HepG2 (cell line): Measurements from ENCODE around the gene SCNM1. TPM values are rescaled to one million over a fixed set of nuclear protein-coding genes. Genes with fewer than 3 reads are reported as not detected.

Source experiments
- ATAC-seq: fragments of 200-7000 bp; cut with Tn5 transposase; 3 replicates; pipeline ENCODE4 v1.9.1; 2020; ENCODE audit warnings: mild to moderate bottlenecking, moderate library complexity
- BruUV-seq: library from RNA; stranded (reverse); fragments of 400-500 nt; replicated peaks from 2 replicates; lab custom pipeline; 2021; lab: Mats Ljungman, UMichigan
- CTCF ChIA-PET: fragments of 300-600 bp; formaldehyde crosslinking; extraction: SDS; loops from one replicate; lab custom pipeline; 2021; ENCODE audit warnings: low total read pairs, inconsistent platforms, low intra/inter-chr PET ratio; lab: Yijun Ruan, JAX
- POLR2A ChIA-PET: fragments of 350-600 bp; sonication (Branson Sonifier 250); formaldehyde crosslinking; loops from one replicate; lab custom pipeline; 2020; ENCODE audit warnings: antibody characterized with exemption, inconsistent platforms; lab: Yijun Ruan, JAX
- DNase-seq: peaks from one replicate; pipeline ENCODE4 v3.0.0-alpha.2; 2015; ENCODE audit warnings: low spot score
- FAIRE-seq: peaks from 3 replicates; lab custom pipeline; 2011; peaks lifted over from hg19 to GRCh38; lab: Jason Lieb, UNC
- H2AFZ ChIP-seq: one replicate; pipeline ENCODE4 v1.6.1; 2011; ENCODE audit warnings: low read length, inconsistent platforms
- H3K27ac ChIP-seq: fragments of 300-600 bp; 3 replicates; pipeline ENCODE4 v1.8.0; 2011; ENCODE audit warnings: mixed run types, mild to moderate bottlenecking, mixed read lengths, low read length, inconsistent platforms; ENCODE audit not compliant: insufficient read depth; ENCODE audit errors: extremely low read length
- H3K27me3 ChIP-seq, 2 experiments: fragments of 200-600 bp in 1 of 2; 2 replicates in 1 of 2; 3 replicates in 1 of 2; pipeline versions ENCODE4 v1.6.0 to v1.8.0; 2011; ENCODE audit warnings: low read length in 2 of 2, mild to moderate bottlenecking in 2 of 2, moderate library complexity in 2 of 2, inconsistent platforms in 1 of 2; ENCODE audit not compliant: insufficient read depth in 2 of 2, control insufficient read depth in 1 of 2
- H3K36me3 ChIP-seq, 2 experiments: fragments of 200-600 bp in 1 of 2; replicated peaks in 1 of 2; 2 replicates in 1 of 2; 3 replicates in 1 of 2; pipeline versions ENCODE4 v1.5.1 to v1.8.0; 2011; ENCODE audit warnings: low read length in 2 of 2, inconsistent platforms in 1 of 2; ENCODE audit not compliant: insufficient read depth in 2 of 2, control insufficient read depth in 1 of 2
- H3K4me1 ChIP-seq: 2 replicates; pipeline ENCODE4 v1.5.1; 2012; ENCODE audit warnings: low read length, inconsistent platforms; ENCODE audit not compliant: insufficient read depth
- H3K4me2 ChIP-seq: 2 replicates; pipeline ENCODE4 v1.6.0; 2011; ENCODE audit warnings: low read depth, low read length, inconsistent platforms
- H3K4me3 ChIP-seq, 3 experiments: fragments of 200-600 bp in 1 of 3; sonication (generic), shearing (Covaris generic) in 1 of 3; replicated peaks in 1 of 3; 2 replicates each; pipeline ENCODE4 v1.5.1; 2011 to 2016; ENCODE audit warnings: low read length in 3 of 3, inconsistent platforms in 2 of 3, low read depth in 2 of 3, mild to moderate bottlenecking in 2 of 3, control low read depth in 1 of 3, mixed read lengths in 1 of 3; ENCODE audit not compliant: insufficient read depth in 1 of 3
- H3K79me2 ChIP-seq: one replicate; pipeline ENCODE4 v1.6.1; 2011; ENCODE audit warnings: low read length, inconsistent platforms; ENCODE audit not compliant: insufficient read depth
- H3K9ac ChIP-seq: 2 replicates; pipeline ENCODE4 v1.6.0; 2011; ENCODE audit warnings: mild to moderate bottlenecking, low read depth, low read length, inconsistent platforms; ENCODE audit not compliant: insufficient read depth
- H3K9me3 ChIP-seq: 2 replicates; pipeline ENCODE4 v1.5.1; 2012; ENCODE audit warnings: mild to moderate bottlenecking, low read length
- H4K20me1 ChIP-seq: 2 replicates; pipeline ENCODE4 v1.6.0; 2011; ENCODE audit warnings: inconsistent platforms, mild to moderate bottlenecking, low read length, moderate library complexity; ENCODE audit not compliant: insufficient read depth
- HBP1 ChIP-seq: IDR thresholded peaks from 2 replicates; pipeline ENCODE4 v1.6.1; 2016; ENCODE audit warnings: low read depth, control low read depth
- HNF4G ChIP-seq, 2 experiments: sonication (generic) in 1 of 2; formaldehyde crosslinking in 1 of 2; IDR thresholded peaks; 2 replicates each; pipeline versions ENCODE4 v1.4.0 to v1.6.1; 2011 to 2020; ENCODE audit warnings: borderline replicate concordance in 2 of 2, low read depth in 2 of 2, mild to moderate bottlenecking in 2 of 2, low read length in 1 of 2, missing genetic modification reagents in 1 of 2, moderate library complexity in 1 of 2
- MEIS1 ChIP-seq: sonication (generic); formaldehyde crosslinking; IDR thresholded peaks from 2 replicates; pipeline ENCODE4 v1.9.0; 2021; ENCODE audit warnings: mild to moderate bottlenecking, missing genetic modification reagents, moderate library complexity, borderline replicate concordance
- NFRKB ChIP-seq: fragments of 450-650 bp; IDR thresholded peaks from 2 replicates; pipeline ENCODE4 v1.6.1; 2017
- PAX8 ChIP-seq: sonication (generic); formaldehyde crosslinking; IDR thresholded peaks from 2 replicates; pipeline ENCODE4 v1.8.0; 2022; ENCODE audit warnings: mild to moderate bottlenecking, missing genetic modification reagents, borderline replicate concordance
- RBFOX2 ChIP-seq: fragments of 200-400 bp; formaldehyde crosslinking; IDR thresholded peaks from 2 replicates; pipeline ENCODE4 v1.6.1; 2017; ENCODE audit warnings: low read depth, mild to moderate bottlenecking, low read length
- SIN3A ChIP-seq: IDR thresholded peaks from 2 replicates; pipeline ENCODE4 v1.6.1; 2011; ENCODE audit warnings: low read depth, mild to moderate bottlenecking, control low read depth, low read length, borderline replicate concordance
- TARDBP ChIP-seq: sonication (generic); formaldehyde crosslinking; IDR thresholded peaks from 2 replicates; pipeline ENCODE4 v1.8.0; 2022; ENCODE audit warnings: mild to moderate bottlenecking, missing genetic modification reagents
- ZFP41 ChIP-seq: sonication (generic); formaldehyde crosslinking; IDR thresholded peaks from 2 replicates; pipeline ENCODE4 v1.4.0; 2020; ENCODE audit warnings: mild to moderate bottlenecking, missing genetic modification reagents, borderline replicate concordance
- ZNF136 ChIP-seq: sonication (generic); formaldehyde crosslinking; IDR thresholded peaks from 2 replicates; pipeline ENCODE4 v1.8.1; 2022; ENCODE audit warnings: low read depth, mild to moderate bottlenecking, moderate library complexity, missing genetic modification reagents
- WGBS: methylation state at CpG from one replicate; pipeline ENCODE4 v1.1.6; 2017; ENCODE audit warnings: low lambda C conversion rate; 5-methylcytosine and 5-hydroxymethylcytosine counted together
- in situ Hi-C: cut with HindIII; loops from 2 replicates; pipeline ENCODE4 v1.10.0; 2017; ENCODE audit warnings: low pct_unique_long_range_greater_than_20kb; ENCODE audit not compliant: extremely low pct_ligation_motif_present
- intact Hi-C: fragments of 100-400 bp; cut with micrococcal nuclease; formaldehyde crosslinking; loops from one replicate; pipeline ENCODE4 v1.10.0; 2022; ENCODE audit not compliant: unreplicated experiment
- polyA plus RNA-seq, 8 experiments: library from polyadenylated mRNA; depleted of rRNA in 3 of 8; stranded (reverse) in 7 of 8; unstranded in 1 of 8; fragments of >200 nt; fragmentation: Illumina TruSeq in 4 of 8; extraction: Trizol in 4 of 8; gene quantifications; 2 replicates each; pipeline versions ENCODE4 v1.2.1 to v1.2.3, GENCODE V29; 2011 to 2016; ENCODE audit warnings: low read depth in 4 of 8, missing spikeins in 1 of 8, mixed read lengths in 1 of 8; ENCODE audit not compliant: insufficient read depth in 1 of 8
- total RNA-seq, 5 experiments: library from RNA; depleted of rRNA; stranded (reverse); fragments of >200 nt; fragmentation: Illumina TruSeq; extraction: Trizol; gene quantifications; 2 replicates each; pipeline ENCODE4 v1.2.3, GENCODE V29; 2016; ENCODE audit warnings: low read depth in 1 of 5
- TF ChIP-seq, protein P1 (sequence below): fragments of 450-650 bp; IDR thresholded peaks from 2 replicates; pipeline ENCODE4 v1.6.1; 2017; ENCODE audit warnings: mild to moderate bottlenecking
- TF ChIP-seq, protein P2 (sequence below): sonication (generic); formaldehyde crosslinking; IDR thresholded peaks from 2 replicates; pipeline ENCODE4 v1.4.0; 2020; ENCODE audit warnings: mild to moderate bottlenecking, missing genetic modification reagents

The SCNM1 gene
- total and polyA plus RNA-seq, 2 of the 13 experiments (the other 11 are each of a cell fraction or from before 2014, with no cell fraction given): 16.3 to 31.5 TPM

DNA sequence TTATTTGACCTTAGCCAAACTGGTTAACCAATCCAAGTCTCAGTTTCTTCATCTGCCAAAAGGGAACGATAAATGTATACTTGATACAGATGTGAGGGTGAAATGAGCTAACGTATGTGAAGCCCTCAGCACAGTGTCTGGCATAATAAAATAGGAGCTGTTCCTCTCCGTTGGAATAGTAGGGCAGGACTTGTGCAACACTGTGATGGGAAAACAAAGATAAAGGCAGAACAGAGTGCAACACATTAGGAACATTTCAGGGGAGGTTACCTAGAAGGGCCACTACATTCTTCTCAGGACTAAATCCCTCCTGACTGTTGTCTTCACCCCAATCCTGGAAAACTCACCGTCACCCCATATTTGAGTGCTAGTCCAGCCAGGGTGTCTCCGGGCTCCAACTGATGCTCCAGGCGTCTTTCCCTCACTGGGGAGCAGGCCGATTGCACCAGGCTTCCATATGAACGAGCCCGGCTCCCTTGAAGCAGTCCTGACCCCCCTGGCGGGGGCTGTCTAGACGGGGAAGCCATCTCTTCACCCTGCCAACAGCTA is 1.1 kb upstream of the SCNM1 start (continued):
- TF ChIP-seq RBFOX2: 0 out of 2 replicates have a peak, but pooled peaks have one; percentile 19

DNA sequence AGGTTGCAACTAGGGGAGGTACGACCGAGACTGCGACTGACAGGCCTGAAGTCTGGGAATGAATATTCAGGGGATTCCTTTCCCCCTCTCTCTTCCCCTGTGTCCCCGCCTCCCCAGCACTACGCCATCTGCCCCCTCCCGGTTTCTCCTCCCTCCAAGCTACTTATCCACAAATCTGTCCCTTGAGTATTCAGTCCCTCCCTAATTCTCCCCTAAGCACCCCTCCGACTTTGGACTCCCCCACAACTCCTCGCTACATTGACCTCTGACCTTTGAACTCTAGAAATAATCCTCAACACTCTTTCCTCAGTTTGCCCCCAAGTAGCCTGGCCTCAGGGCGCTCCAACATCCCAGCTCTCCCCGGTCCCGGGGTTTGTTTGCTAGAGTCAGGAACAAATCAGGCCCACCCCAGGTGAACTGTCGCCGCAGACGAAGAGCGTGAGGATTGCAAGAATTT is 635 bp upstream of the SCNM1 start:
- Histone ChIP-seq H3K27me3 (peaks cover 0 to 5% of the 10 kb centered on the region in 2 experiments; a peak in 2 of 5 replicates), H3K36me3 (peaks cover 13 to 17% of the 10 kb centered on the region in 2 experiments), H3K9me3 (no peaks in the 10 kb centered on the region), H3K27ac (peak overlapping the region; percentile 85), H3K4me2 (peak overlapping the region; percentile 91), H3K4me3 (peak overlapping the region; percentile 91 to 94 (median 93)), H3K79me2 (peaks cover 17% of the 10 kb centered on the region), H3K9ac (peak overlapping the region; percentile 93), H3K4me1 (peaks cover 25% of the 10 kb centered on the region), H2AFZ (peak overlapping the region; percentile 94), H4K20me1 (no peaks in the 10 kb centered on the region)
- BruUV-seq: no TSS peak
- intact Hi-C loops (no loop called here), in situ Hi-C loops (no loop called here)
- POLR2A ChIA-PET: interaction anchor here (0.6 to 2.8 kb wide), 9 partner anchors 10 to 207 kb away, joined by 3 to 25 read pairs (median 4); partner anchors contain the start of genes PSMD4 and VPS72
- peak; percentile 19 for DNase-seq
- no peak for FAIRE-seq
- ATAC-seq: peak; percentile 78
- 0% methylated on average over 15 of the region's 15 CpGs for WGBS
- CTCF ChIA-PET: no interaction called here
- TF ChIP-seq TARDBP (CRISPR knock-in tag) (no peak), ZFP41 (CRISPR knock-in tag) (0 out of 2 replicates have a peak, but pooled peaks have one; percentile 60), SIN3A (no peak), ZNF136 (CRISPR knock-in tag) (no peak), MEIS1 (CRISPR knock-in tag) (no peak), NFRKB (no peak), HBP1 (CRISPR knock-in tag) (no peak), PAX8 (no peak), HNF4G (IDR thresholded peaks at IDR 0.05; ENCODE audit: borderline replicate concordance, low read depth, low read length) (no peak), HNF4G (CRISPR knock-in tag; IDR thresholded peaks at IDR 0.05; ENCODE audit: borderline replicate concordance, low read depth) (0 out of 2 replicates have a peak, but pooled peaks have one; percentile 21)
- TF ChIP-seq, protein P1, sequence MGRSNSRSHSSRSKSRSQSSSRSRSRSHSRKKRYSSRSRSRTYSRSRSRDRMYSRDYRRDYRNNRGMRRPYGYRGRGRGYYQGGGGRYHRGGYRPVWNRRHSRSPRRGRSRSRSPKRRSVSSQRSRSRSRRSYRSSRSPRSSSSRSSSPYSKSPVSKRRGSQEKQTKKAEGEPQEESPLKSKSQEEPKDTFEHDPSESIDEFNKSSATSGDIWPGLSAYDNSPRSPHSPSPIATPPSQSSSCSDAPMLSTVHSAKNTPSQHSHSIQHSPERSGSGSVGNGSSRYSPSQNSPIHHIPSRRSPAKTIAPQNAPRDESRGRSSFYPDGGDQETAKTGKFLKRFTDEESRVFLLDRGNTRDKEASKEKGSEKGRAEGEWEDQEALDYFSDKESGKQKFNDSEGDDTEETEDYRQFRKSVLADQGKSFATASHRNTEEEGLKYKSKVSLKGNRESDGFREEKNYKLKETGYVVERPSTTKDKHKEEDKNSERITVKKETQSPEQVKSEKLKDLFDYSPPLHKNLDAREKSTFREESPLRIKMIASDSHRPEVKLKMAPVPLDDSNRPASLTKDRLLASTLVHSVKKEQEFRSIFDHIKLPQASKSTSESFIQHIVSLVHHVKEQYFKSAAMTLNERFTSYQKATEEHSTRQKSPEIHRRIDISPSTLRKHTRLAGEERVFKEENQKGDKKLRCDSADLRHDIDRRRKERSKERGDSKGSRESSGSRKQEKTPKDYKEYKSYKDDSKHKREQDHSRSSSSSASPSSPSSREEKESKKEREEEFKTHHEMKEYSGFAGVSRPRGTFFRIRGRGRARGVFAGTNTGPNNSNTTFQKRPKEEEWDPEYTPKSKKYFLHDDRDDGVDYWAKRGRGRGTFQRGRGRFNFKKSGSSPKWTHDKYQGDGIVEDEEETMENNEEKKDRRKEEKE: no peak
- TF ChIP-seq, protein P2, sequence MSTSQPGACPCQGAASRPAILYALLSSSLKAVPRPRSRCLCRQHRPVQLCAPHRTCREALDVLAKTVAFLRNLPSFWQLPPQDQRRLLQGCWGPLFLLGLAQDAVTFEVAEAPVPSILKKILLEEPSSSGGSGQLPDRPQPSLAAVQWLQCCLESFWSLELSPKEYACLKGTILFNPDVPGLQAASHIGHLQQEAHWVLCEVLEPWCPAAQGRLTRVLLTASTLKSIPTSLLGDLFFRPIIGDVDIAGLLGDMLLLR: no peak
